Fibroblast of skin of left quadriceps (primary cell): ENCODE measurements around the gene LSS.
"Not testable (repeated sequence)": the region's sequence is repeated elsewhere in the genome, so short reads cannot be mapped to it uniquely, and the experiment has no call there.

Experiments used
- DNase-seq, 2 experiments: peaks; one replicate each; pipeline ENCODE4 v3.0.0-alpha.2; 2013; ENCODE audit warnings: low read depth in 2 of 2

Gene LSS

DNA sequence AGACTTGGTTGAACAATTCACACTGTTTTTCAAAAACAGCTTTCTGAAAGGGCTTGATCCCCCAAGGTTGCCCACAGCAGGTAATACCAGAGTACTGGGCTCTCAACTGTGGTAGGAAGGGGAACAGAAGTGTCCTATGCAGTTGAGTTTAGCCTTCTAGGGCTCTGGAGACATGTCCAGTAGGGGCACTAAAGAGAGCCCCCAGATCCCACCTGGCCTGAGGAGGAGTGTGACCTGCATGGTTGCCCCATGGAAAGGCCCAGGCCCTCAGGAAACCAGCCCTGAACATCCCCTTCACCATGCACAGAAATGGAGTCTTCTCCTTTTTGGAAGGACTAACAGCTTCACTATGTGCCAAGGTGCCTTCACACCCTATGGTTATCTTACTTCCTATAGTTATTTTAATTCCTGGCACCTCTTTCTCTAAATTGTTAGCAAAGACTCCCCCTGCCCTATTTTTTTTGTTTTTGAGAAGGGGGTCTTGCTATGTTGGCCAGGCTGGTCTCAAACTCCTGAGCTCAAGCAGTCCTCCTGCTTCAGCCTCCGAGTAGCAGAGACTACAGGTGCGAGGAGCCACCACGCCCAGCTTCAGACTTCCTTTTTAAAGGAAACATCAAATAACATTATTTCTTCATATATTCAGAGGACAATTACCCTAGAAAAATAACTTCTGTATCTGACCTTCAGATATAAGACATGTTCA lies 16.8 kb upstream of the LSS start:
- no peak for DNase-seq

DNA sequence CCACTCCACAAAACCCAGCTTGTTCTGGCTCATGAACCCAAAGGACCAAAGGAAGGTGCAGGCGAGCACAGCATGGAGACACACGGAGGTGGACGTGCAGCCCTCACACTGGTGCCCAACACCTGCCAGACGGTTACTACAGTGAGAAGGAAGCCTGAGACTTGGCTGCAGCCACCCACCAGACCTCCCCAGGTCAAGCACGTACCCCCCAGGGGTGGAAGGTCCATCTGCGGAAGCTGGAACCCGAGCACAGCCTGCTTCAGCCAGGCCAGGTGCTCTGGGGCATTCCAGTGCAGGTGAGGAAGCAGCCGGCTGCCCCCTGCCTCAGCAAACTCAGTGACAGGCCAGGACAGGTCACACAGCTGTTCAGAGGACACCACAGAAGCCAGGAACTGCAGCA lies 16.0 kb upstream of the LSS start:
- no peak for DNase-seq

DNA sequence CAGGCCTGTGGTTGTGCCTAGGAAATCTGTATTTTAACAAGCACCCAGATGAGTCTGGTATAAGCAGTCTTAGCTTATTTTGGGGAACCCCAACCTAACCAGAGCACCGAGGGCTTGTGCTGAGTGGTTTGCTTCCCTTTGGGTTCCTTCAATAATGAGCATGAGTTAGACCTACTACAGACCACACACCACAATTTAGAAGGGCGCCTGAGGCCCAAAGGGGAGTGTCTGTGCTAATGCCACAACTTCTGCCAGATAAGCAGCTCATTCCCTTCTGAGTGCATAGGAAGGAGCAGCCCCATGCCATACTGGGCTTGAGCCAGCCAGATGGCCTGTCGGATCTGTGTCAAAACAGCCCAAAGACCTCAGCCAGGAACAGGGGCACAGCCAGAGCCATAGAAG lies 15.4 kb upstream of the LSS start:
- DNase-seq: no peak

DNA sequence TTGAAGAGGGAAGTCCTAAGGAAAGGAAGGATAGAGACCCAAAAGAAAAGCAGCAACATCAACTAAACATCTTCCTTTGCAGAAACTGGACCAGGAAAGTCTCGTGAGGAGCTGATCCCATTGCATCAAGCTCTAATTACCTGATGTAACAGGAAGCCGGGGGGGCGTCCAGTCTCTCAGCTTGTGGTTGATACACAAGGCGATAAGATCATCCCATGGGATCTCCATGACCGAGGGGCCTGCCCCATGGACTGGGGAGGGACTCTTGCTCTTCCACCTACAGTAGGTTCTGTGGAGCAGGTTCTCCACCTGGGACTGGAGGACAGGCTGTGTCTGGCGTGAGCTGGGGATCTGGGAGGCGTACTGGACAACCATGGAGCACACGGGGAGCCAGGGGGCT lies 14.8 kb upstream of the LSS start:
- no peak for DNase-seq

DNA sequence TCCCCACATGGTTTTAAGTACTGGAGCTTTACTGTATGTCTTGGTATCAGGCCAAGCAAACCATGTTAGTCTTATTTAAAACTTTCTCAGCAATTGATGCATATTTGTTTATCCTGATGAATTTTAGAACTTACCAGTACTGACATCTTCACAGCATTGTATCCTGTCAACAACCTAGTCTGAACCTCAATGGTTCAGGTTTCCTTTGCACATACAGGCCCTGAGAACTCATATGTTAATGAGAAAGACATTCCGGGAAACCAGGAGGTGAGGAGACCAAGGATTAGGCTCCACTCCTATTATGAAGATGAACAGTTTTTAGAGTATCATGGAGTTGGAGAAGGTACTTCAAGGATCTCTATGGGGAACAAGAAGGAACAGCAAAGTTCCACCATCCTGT lies 13.0 kb upstream of the LSS start:
- DNase-seq: not testable (repeated sequence)

DNA sequence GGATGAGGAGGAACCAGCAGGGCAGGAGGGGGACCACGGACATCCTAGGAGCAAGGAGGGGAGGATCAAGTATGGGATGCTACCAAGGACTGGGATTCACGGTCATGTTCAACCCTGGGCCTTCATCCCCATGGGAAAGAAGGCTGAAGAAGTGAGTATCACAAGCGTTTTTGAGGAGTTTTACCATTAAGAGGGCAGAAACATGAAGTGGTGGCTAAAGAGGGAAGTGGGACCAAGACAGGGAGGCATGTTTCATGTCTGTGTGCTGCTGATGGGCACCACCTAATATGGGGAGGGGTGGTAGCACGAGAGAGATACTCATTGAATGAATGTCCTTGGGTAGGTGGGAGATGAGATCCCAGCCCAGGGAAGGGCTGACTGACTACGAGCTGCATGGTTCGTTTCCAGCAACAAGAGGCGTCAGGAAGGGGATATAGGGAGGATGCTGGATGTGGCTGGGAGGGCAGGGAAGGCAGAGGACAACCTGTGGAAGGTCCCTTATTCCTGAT lies 11.3 kb upstream of the LSS start:
- no peak for DNase-seq

DNA sequence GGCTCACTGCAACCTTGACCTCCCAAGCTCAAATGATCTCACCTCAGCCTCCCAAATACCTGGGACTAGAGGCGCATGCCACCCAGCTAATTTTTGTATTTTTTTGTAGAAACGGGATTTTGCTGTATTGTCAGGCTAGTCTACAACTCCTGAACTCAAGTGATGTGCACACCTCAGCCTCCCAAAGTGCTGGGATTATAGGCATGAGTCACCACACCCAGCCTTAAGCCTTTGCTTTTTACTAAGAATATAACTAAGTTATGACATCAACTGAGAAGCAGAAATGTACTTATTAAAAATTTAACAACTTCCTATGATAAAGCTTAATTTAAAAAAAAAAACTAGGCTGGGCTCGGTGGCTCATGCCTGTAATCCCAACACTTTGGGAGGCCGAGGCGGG lies 8.9 kb upstream of the LSS start:
- DNase-seq: no peak

DNA sequence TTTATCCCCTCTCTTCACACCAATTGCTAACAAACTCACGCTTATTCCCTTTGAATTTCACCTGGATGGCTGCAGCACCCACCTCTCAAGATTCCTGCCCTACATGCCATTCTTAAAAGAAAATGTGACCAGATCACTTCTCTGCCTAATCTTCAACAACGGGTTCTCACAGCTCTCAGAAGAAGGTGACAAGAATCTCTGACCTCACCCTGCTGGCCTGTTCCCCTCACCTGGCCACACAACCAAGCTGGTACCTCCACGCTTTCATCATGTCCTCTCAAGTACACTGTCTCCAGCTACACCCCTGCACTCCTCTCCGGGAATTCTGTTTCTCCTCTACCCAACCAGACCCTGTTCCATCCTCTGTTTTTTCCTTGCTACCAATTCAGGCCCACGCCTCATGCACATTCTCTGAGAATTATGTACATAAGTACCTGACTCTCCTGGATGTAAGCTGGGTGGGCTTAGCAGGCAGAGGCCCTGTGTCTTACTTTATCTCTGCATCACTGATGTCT lies 5.9 kb upstream of the LSS start:
- no peak for DNase-seq

DNA sequence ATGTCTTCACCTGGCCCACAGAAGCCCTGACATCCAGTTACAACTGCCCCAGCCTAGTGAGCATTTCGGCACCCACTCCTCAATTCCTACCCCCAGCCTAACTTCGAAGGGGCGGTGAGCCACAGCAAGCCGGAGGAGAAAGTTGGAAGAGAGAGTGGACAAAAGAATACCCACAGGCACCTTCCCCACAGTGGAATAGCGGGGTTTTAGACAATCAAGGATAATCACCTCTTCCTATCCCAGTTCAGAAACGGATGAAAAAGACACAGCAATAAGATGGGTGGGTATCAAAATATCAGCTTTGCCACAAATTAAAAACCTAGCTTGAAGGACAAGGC lies 1.3 kb upstream of the LSS start:
- DNase-seq: no peak

DNA sequence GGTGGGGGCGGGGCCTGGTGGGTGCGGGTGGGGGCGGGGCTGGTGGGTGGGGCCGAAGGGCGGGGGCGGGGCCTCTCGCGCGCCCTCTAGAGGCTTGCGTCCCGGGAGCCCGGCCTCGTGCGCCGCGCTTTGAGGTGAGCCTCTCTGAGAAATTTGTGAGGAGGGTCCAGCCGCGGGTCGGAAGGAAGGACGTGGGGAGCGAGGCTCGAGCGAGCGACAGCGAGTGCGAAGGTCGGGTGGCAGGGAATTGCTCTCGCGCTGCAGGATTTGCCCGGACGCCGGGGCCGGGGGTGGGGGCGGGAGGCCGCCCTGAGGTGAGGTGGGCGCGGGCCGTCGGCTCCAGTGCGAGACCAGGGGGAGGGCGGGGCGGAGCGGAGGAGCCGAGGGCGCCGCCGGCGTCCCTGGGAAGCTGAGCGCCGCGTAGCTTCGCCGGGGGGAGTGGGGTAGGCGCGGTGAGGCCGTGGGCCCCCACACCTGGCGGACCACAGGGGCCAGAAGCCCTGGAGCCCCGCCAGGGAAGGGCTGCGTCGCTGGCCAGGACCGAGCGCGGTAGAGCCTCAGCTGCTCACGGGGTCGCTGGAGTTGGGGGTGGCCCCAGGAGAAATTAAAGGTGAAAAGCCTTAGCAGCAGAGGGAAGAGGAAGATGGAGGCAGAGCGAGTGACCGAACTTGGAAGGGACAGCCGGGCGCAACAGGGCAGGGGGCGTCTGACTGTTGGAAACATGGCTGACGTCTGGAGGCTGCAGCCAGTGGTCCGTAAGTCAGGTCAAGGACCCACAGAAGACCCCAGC lies 754 bp upstream of the LSS start:
- DNase-seq: no peak

DNA sequence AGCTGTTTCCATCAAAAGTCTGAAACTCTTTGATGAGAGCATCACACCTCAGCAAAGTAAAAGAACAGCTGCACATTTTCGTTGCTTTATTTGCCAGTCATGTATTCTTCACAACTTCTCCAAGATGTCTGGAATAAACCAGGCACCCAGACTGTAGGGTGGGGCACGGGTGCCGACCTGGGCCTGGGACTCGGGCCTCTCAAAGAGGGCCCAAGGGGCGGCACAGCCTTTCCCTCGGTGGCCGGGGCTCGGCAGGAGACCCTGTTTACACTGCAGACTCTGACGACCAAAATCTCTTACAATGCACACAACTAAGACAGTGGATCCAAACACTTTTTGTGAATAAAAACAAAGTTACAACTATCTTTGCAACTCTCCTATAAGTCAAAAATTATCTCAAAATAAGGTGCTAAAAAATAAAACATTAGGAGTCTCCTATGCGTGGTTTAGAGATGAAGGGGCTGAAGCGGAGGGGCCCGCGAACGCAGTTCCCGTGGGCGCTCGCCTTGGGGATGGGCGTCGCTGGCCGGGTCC lies 696 bp downstream of the LSS start:
- no peak for DNase-seq

DNA sequence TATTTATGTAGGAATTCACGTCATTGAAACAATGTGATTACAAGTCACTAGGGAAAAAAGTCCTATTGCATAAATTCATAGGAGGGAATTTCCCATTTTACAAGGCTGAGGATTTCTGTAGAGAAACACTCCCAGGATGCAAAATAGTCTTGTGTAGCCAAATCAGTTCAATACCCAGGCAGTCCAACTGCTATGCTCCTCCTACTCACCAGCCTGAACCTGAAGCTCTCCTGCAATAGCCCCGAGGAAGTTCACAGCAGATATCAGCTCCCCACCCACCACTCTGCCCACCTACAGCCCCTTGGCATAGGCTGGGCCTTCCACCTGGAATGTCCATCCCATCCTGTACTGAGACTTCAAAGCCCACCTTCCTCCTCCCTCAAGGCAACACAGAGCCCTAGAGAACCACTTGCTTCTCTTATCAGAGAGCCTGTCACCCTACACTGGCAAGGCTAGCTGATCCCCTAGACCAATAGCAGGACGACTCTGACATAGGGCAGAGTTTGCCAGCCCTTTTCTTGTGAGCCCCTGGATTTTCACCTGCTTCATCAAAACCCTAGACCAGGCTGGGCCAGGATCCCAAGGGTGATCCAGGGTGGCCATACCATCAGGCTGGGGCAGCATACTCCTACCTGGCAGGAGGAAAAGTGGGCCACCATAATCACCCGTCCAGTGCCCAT lies 1.5 kb downstream of the LSS start:
- DNase-seq: peak; percentile 0 to 6

DNA sequence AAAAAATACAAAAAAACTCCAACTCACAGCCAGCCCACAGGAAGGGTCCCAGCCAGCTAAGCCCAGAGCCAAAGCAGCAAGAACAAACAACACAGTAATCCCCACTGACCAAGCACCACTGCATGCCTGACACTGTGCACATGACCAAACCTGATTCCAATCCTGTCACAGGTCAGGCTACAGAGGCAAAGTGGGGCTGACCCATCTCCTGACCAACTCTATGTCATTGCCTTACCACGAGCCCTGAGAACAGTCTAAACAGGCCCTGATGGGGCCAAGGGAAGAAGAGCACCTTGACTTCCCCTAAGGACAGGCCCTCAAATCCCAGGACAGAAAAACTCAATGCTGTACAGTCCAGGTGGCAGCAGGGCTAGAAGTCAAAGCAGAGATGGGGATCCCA lies 2.4 kb downstream of the LSS start:
- DNase-seq: no peak

DNA sequence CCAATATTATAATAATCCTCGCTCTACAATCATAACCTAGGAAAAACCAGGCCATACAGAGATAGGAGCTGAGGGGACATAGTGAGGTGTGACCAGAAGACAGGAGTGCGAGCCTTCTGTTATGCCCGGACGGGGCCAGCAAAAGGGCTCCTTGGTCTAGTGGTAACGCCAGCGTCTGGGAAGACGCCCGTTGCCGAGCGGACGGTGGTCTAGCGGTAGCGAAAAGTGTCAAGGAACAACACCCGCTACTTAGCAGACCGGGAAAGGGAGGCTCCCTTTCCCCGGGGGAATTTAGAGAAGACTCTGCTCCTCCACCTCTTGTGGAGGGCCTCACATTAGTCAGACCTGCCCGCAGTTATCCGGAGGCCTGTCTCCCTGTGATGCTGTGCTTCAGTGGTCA lies 4.9 kb downstream of the LSS start:
- DNase-seq: not testable (repeated sequence)

DNA sequence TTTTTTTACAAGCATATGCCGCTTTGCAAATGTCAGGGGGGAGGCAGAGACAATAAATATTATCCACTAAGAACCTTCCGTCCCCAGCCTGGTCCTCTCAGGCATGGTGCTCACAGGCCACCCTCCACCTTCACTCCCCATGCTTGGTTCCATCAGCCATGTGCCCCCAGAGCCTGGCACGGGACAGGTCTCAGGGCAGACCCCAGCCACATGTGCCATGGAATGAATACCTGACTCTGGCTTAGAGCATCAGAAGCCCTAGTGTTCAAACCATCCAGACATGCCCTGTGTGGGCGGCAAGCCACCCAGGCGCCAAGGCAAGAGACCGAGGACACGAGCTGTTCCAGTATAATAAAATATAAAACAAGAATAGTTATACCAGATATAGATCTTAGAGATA lies 5.4 kb downstream of the LSS start:
- DNase-seq: no peak

DNA sequence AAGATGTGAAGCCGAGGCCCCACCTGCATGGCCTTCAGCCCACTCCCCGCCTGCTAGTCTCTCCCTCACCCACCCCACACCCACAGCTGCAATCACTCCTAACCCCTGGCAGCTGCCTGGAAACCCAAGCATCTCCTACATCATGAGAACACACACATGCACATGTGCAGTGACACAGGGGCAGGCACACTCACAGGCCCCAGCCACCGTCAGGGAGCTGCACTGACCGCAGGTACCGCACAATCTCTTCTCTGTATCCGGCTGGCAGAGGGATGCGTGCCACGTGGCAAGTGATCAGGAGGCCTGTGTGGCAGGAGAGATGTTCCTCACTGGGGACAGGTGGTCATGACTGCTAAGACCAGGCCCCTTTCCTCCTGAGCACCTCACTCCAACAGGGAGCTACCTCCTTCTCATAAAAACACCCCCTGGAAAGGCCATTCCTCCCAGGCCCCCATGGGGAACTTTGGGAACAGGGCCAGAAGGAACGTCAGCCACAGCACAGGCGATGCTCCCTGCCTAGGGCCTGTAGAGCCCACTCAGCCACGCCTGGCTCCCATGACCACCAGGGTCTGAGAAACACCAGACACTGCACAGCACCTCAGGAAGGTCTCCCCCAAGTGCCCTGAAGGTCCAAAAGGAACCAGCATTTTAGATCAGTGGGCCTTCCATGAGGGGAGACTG lies 6.0 kb downstream of the LSS start:
- no peak for DNase-seq

DNA sequence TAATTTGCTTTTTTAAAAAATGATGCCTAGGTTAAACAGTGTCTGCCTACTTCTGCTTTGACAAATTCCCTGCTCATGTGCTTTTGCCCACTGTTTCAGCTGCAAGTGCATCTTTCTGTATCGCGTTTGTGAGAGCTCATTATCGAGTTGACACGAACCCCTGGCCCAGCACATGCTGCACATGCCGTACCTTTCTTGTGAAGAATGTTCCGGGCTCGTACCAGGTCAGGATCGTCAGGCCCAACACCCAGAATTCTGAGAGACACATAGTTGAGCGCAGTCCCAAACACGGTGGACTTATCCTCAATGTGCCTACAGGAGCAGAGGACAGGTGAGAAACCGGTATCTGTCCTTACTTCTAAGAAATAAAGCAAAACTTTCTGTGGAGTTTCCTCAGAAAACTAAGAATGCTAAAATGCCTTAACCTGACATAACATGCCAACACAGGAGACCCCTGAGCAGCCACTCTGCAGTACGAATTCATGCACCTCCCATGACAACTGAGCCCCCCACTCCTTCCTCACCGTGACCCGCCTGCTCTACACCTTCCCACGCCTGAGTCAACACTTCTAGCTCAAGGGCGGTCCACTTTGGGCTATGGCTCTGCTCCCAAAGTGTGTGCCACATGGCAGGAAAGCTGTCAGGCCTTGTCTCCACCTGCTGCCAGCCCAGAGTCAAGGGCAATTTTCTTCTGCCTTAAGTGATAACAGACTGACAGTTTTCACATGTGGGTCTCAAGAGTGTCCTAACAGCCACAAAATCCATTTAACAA lies 6.7 kb downstream of the LSS start:
- DNase-seq: no peak

DNA sequence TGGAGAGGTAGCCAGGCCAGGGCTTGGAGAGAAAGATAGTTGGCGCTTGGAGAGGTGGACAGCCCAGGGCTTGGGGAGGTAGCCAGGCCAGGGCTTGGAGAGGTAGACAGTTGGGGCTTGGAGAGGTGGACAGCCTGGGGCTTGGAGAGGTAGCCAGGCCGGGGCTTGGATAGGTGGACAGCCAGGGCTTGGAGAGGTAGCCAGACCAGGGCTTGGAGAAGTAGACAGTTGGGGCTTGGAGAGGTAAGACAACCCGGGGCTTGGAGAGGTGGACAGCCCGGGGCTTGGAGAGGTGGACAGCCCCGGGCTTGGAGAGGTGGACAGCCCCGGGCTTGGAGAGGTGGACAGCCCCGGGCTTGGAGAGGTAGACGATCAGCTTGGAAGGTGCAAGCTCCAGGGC lies 7.7 kb downstream of the LSS start:
- DNase-seq: no peak

DNA sequence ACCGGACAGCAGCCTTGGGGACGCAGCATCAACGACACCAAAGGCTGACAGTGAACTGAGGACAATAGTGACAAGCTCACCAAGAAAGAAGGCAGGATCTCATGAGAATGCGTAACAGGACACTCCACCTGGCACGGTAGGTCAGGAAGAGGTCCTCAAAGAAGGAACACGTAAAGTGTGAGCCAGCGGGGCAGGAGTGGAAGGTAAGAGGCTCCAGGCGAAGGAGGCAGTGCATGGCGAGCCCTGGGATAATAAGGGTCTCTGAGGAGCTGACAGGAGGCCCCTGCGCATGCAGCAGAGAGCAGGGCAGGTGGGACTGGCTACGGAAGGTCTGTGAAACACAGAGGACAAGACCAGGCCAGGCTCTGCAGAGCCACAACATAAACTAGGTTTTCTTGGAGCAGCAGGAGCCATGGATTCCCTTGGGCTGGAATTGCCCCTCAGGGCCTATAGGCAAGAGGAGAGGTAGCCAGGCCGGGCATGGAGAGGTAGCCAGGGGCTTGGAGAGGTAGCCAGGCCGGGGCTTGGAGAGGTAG lies 8.2 kb downstream of the LSS start:
- no peak for DNase-seq

DNA sequence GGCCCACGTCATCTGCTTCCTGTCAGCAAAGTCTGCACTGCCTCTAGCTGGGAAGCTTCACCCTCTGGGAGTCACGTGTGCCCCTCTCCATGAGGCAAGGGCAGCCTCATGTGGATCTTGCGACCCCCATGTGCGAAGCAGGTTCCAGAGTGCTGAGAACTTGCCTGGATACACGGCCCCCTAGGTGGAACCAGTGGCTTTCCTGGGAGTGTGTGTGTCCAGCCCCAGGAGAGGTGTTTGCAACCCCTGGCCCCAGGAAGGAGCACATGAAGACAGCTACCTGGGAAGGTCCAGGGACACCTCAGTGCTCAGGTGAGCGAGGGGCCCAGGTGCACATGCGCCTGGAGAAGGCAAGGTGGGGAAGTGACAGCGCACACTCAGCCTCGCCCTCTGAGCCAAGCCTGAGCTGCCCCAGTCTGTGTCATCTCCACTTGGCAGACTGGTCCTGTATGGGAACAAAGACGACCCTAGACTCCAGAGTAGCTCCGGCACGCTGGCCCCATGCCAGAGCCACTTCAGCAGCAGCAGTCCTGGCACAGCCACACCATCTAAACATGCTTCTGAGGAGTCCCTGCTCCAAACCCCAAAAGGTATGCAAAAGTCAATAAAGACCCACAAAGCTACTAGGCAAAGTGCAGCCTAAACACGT lies 8.9 kb downstream of the LSS start:
- DNase-seq: no peak
